Measurements from ENCODE around the gene DDX25. TPM values are rescaled to one million over a fixed set of nuclear protein-coding genes. Genes with fewer than 3 reads are reported as not detected.

DDX25 gene
- total and polyA plus RNA-seq, 10 of the 15 experiments (the other 5 are each of a cell fraction or from before 2014, with no cell fraction given) = 0.05 TPM; not detected in 9

DNA sequence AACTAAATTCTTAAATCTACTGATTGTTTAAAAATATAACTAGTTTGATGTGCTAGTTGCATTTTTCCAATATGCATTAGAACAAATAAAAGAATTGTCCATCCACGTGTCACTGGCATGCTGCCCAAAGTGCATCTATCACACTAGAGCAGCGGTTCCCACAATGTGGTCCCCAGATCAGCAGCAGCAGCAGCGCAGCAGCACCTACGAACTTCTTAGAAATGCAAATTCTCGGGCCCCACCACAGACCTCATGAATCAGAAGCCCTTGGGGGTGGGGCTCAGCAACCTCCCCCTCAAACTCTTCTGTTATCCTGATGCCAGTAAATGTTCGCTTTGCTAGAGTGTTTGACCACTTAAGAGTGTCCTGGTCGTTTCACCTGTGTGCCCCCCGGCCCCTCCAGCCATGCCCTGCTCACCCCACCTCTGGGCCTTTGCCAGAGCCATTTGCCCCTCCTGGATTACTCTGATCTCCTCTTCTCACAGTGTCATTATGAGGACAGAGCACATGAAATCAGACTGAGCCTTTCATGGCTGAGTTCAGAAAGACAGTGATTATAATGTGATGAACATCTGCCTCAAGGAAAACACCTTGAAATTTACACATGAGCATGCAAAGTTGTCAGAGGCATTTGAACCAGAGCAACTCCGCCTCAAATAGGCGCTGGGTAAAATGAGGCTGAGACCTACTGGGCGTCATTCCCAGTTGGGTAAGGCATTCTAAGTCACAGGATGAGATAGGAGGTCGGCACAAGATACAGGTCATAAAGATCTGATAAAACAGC is 28.9 kb downstream of the DDX25 start:
- H3K9me3 ChIP-seq (replicated peaks; ENCODE audit: control insufficient read depth, insufficient read depth, low read length) = no peaks in the 10 kb centered on the region
- no peak overlapping the region for H2AFZ ChIP-seq (ENCODE audit: control insufficient read depth, low read depth, low read length)
- no peaks in the 10 kb centered on the region for H4K20me1 ChIP-seq (ENCODE audit: control insufficient read depth, insufficient read depth)
- H3K36me3 ChIP-seq (ENCODE audit: control insufficient read depth in 2 of 2, insufficient read depth in 2 of 2, low read length in 1 of 2) = no peaks in the 10 kb centered on the region
- no peak overlapping the region for H3K4me3 ChIP-seq
- no TSS peak for BruUV-seq (replicated peaks)
- 22% methylated on average over 12 of the region's 12 CpGs for WGBS (ENCODE audit: insufficient coverage, insufficient replicate concordance, low lambda C conversion rate, missing lambda C conversion rate)
- H3K4me1 ChIP-seq (ENCODE audit: control insufficient read depth, insufficient read depth, low read length) = no peaks in the 10 kb centered on the region
- ChIA-PET RAD21 (ENCODE audit: unreplicated experiment) (no interaction called here), SMC1A (ENCODE audit: uncharacterized antibody, unreplicated experiment) (interaction anchor here (2.7 kb wide), 1 partner anchor 260 kb away, joined by 10 read pairs; no protein-coding TSS in a partner anchor), POLR2A (no interaction called here), CTCF (interaction anchor here (0.9 to 1.9 kb wide), 2 partner anchors 22 to 260 kb away, joined by 3 to 11 read pairs; no protein-coding TSS in a partner anchor)
- TF ChIP-seq, protein P1, sequence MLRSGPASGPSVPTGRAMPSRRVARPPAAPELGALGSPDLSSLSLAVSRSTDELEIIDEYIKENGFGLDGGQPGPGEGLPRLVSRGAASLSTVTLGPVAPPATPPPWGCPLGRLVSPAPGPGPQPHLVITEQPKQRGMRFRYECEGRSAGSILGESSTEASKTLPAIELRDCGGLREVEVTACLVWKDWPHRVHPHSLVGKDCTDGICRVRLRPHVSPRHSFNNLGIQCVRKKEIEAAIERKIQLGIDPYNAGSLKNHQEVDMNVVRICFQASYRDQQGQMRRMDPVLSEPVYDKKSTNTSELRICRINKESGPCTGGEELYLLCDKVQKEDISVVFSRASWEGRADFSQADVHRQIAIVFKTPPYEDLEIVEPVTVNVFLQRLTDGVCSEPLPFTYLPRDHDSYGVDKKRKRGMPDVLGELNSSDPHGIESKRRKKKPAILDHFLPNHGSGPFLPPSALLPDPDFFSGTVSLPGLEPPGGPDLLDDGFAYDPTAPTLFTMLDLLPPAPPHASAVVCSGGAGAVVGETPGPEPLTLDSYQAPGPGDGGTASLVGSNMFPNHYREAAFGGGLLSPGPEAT (IDR thresholded peaks at IDR 0.05; ENCODE audit: low read depth) = no peak
- TF ChIP-seq RBBP5 (conservative IDR thresholded peaks at IDR 0.05) = no peak
- peak; percentile 25; the same call in 1 of the 3 replicates for TF ChIP-seq POU2F2 (IDR thresholded peaks at IDR 0.05; ENCODE audit: borderline replicate concordance, low read depth, low read length)
- TF ChIP-seq, protein P2, sequence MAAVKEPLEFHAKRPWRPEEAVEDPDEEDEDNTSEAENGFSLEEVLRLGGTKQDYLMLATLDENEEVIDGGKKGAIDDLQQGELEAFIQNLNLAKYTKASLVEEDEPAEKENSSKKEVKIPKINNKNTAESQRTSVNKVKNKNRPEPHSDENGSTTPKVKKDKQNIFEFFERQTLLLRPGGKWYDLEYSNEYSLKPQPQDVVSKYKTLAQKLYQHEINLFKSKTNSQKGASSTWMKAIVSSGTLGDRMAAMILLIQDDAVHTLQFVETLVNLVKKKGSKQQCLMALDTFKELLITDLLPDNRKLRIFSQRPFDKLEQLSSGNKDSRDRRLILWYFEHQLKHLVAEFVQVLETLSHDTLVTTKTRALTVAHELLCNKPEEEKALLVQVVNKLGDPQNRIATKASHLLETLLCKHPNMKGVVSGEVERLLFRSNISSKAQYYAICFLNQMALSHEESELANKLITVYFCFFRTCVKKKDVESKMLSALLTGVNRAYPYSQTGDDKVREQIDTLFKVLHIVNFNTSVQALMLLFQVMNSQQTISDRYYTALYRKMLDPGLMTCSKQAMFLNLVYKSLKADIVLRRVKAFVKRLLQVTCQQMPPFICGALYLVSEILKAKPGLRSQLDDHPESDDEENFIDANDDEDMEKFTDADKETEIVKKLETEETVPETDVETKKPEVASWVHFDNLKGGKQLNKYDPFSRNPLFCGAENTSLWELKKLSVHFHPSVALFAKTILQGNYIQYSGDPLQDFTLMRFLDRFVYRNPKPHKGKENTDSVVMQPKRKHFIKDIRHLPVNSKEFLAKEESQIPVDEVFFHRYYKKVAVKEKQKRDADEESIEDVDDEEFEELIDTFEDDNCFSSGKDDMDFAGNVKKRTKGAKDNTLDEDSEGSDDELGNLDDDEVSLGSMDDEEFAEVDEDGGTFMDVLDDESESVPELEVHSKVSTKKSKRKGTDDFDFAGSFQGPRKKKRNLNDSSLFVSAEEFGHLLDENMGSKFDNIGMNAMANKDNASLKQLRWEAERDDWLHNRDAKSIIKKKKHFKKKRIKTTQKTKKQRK (IDR thresholded peaks at IDR 0.05; ENCODE audit: low read depth, low read length) = no peak
- no peak for TF ChIP-seq BMI1 (IDR thresholded peaks at IDR 0.05; ENCODE audit: borderline replicate concordance)
- ATAC-seq (peak; percentile 67), DNase-seq (ENCODE audit: low read depth, low spot score) (no peak), FAIRE-seq (no peak)
- no peaks in the 10 kb centered on the region for H3K79me2 ChIP-seq (ENCODE audit: control insufficient read depth, insufficient read depth, low read length)
- in situ Hi-C loops (cut with MboI) = no loop called here
- no peak overlapping the region for H3K9ac ChIP-seq (ENCODE audit: control insufficient read depth, insufficient read depth, low read length)
- no peak overlapping the region for H3K27ac ChIP-seq (ENCODE audit: control insufficient read depth, insufficient read depth)
- no peak overlapping the region for H3K4me2 ChIP-seq (ENCODE audit: control insufficient read depth, insufficient read depth)
- no peaks in the 10 kb centered on the region; a peak in 1 of 4 replicates for H3K27me3 ChIP-seq (replicated peaks in 1 of 2; ENCODE audit: control insufficient read depth in 2 of 2, insufficient read depth in 2 of 2, low read length in 1 of 2)
- intact Hi-C loops (cut with micrococcal nuclease; ENCODE audit: unreplicated experiment) = no loop called here

All from GM12878 (cell line).